ENCODE results near the gene B4GAT1.
"Not testable (repeated sequence)": the region's sequence is repeated elsewhere in the genome, so short reads cannot be mapped to it uniquely, and the experiment has no call there.

The B4GAT1 gene

GRCh38 chr11:66326261-66327111 lies 20.9 kb downstream of the B4GAT1 start:
- in situ Hi-C loops (cut with HindIII; ENCODE audit: low sequenced_read_pairs) = no loop called here

- in situ Hi-C loops (cut with HindIII; ENCODE audit: low sequenced_read_pairs) = no loop called here
These were observed 22.2 kb downstream of the B4GAT1 start for GRCh38 chr11:66325263-66325671.

GRCh38 chr11:66324664-66325063 lies 22.8 kb downstream of the B4GAT1 start:
- in situ Hi-C loops (cut with HindIII; ENCODE audit: low sequenced_read_pairs) = no loop called here

- in situ Hi-C loops (cut with HindIII; ENCODE audit: low sequenced_read_pairs) = no loop called here
These were observed 23.7 kb downstream of the B4GAT1 start for GRCh38 chr11:66323684-66324083.

GRCh38 chr11:66322732-66323427 lies 24.5 kb downstream of the B4GAT1 start:
- in situ Hi-C loops (cut with HindIII; ENCODE audit: low sequenced_read_pairs) = no loop called here

- in situ Hi-C loops (cut with HindIII; ENCODE audit: low sequenced_read_pairs) = no loop called here
These were observed 25.8 kb downstream of the B4GAT1 start for GRCh38 chr11:66321606-66322005.

- in situ Hi-C loops (cut with HindIII; ENCODE audit: low sequenced_read_pairs) = not testable (repeated sequence)
These were observed 26.7 kb downstream of the B4GAT1 start for GRCh38 chr11:66320748-66321147.

- in situ Hi-C loops (cut with HindIII; ENCODE audit: low sequenced_read_pairs) = not testable (repeated sequence)
These were observed 27.1 kb downstream of the B4GAT1 start for GRCh38 chr11:66320289-66320688.

GRCh38 chr11:66318600-66318970 lies 28.8 kb downstream of the B4GAT1 start:
- in situ Hi-C loops (cut with HindIII; ENCODE audit: low sequenced_read_pairs) = no loop called here

- in situ Hi-C loops (cut with HindIII; ENCODE audit: low sequenced_read_pairs) = no loop called here
These were observed 29.5 kb downstream of the B4GAT1 start for GRCh38 chr11:66317723-66318599.

GRCh38 chr11:66317322-66317722 lies 30.1 kb downstream of the B4GAT1 start:
- in situ Hi-C loops (cut with HindIII; ENCODE audit: low sequenced_read_pairs) = no loop called here

GRCh38 chr11:66316849-66317251 lies 30.6 kb downstream of the B4GAT1 start, which contains the start of gene CD248:
TSS of gene CD248 (minus strand) at chr11:66317044. CDS start at chr11:66317027, 17 bp downstream.
- in situ Hi-C loops (cut with HindIII; ENCODE audit: low sequenced_read_pairs) = no loop called here

- in situ Hi-C loops (cut with HindIII; ENCODE audit: low sequenced_read_pairs) = no loop called here
These were observed 31.3 kb downstream of the B4GAT1 start for GRCh38 chr11:66315921-66316811.

- in situ Hi-C loops (cut with HindIII; ENCODE audit: low sequenced_read_pairs) = no loop called here
These were observed 31.9 kb downstream of the B4GAT1 start for GRCh38 chr11:66315498-66315885.

GRCh38 chr11:66314561-66315497 lies 32.6 kb downstream of the B4GAT1 start:
- in situ Hi-C loops (cut with HindIII; ENCODE audit: low sequenced_read_pairs) = no loop called here

GRCh38 chr11:66314186-66314501 lies 33.3 kb downstream of the B4GAT1 start:
- in situ Hi-C loops (cut with HindIII; ENCODE audit: low sequenced_read_pairs) = no loop called here

GRCh38 chr11:66313321-66314185 lies 33.9 kb downstream of the B4GAT1 start:
- in situ Hi-C loops (cut with HindIII; ENCODE audit: low sequenced_read_pairs) = no loop called here

Measured in endothelial cell of hepatic sinusoid (primary cell).